ENCODE data around the gene IRS4.

Gene IRS4

DNA sequence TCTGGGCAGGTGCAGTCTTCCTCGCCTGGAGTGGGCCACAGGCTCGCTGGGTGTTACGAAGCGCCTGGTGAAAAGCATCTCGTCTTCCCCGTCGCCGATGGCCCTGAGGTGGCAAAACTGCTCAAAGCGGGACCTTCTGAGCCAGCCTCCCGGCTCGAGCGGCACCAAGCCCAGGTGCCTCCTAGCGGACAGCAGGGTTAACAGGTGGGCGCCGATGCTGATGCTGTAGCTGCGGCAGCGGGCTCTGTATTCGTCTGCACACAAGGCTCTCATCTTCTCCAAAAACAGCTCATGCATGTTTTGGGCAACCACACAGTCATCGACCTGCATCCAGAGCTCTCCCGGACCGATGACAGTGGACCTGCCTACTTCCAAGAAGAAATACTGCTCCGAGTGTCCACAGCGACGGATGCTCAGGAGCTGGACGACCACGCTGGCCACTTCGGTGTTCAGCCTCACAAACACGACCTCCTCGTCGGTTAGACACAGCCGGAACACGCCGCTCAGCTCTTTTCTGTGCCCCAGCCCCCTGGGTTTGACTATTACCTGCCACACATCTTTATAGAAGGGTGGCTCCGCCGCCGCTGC is 1.2 kb downstream of the IRS4 start:
- no peak for TF ChIP-seq ZFX (IDR thresholded peaks at IDR 0.05; ENCODE audit: borderline replicate concordance)
- TF ChIP-seq, protein P1, sequence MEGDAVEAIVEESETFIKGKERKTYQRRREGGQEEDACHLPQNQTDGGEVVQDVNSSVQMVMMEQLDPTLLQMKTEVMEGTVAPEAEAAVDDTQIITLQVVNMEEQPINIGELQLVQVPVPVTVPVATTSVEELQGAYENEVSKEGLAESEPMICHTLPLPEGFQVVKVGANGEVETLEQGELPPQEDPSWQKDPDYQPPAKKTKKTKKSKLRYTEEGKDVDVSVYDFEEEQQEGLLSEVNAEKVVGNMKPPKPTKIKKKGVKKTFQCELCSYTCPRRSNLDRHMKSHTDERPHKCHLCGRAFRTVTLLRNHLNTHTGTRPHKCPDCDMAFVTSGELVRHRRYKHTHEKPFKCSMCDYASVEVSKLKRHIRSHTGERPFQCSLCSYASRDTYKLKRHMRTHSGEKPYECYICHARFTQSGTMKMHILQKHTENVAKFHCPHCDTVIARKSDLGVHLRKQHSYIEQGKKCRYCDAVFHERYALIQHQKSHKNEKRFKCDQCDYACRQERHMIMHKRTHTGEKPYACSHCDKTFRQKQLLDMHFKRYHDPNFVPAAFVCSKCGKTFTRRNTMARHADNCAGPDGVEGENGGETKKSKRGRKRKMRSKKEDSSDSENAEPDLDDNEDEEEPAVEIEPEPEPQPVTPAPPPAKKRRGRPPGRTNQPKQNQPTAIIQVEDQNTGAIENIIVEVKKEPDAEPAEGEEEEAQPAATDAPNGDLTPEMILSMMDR (IDR thresholded peaks at IDR 0.05) = peak; percentile 61
- H3K27ac ChIP-seq = no peak overlapping the region

DNA sequence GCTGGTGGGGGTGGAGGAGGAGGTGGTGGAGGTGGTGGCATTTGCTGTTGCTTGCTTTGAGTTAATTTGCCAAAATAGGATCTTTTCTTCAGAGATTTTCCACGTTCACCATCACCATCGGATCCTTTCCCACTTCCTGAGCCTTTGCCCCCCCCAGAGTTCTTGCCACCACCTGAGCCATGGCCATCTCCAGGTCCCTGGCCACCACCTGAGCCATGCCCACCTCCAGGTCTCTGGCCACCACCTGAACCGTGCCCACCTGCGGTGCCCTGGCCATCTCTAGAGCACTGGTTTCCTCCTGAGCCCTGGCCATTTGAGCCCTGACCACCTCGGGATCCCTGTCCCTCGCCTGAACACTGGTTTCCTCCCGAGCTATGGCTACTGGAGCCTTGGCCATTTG is 1.9 kb downstream of the IRS4 start:
- TF ChIP-seq, protein P1 (IDR thresholded peaks at IDR 0.05) = no peak
- TF ChIP-seq ZFX (IDR thresholded peaks at IDR 0.05; ENCODE audit: borderline replicate concordance) = no peak
- no peak overlapping the region for H3K27ac ChIP-seq

DNA sequence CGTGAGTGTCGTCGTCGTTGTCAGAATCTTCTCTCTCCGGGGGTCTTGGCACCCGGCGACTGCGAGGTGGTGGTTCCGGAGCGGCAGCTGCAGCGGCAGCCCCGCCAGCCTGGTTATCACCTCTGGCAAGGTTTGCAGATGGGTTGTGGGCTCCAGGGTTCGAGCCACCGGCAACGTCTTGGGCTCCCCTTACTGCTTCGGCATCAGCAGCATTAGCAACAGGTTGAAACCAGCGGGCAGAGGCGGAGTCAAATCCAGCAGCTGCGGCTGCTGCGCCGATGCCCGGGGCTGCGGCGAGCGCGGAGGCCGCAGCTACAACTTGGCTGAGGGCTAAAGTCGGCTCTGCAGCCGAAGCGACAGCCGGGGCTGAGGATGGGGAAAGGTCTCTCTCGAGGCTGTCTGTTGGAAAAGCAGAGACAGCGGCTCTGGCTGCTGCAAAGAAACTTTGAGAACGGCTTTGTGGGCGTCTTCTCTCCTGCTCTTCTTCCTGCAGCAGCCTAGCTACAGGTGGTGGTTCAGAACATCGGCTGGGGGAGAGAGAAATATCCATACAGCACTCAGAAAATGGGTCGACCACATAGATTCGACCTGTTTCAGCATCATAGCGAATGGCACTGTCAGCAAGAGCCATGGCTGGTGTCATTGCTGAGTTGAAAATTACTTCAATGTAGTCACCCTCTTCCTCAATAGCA is 3.6 kb downstream of the IRS4 start:
- no peak for TF ChIP-seq ZFX (IDR thresholded peaks at IDR 0.05; ENCODE audit: borderline replicate concordance)
- TF ChIP-seq, protein P1 (IDR thresholded peaks at IDR 0.05) = no peak
- no peak overlapping the region for H3K27ac ChIP-seq

DNA sequence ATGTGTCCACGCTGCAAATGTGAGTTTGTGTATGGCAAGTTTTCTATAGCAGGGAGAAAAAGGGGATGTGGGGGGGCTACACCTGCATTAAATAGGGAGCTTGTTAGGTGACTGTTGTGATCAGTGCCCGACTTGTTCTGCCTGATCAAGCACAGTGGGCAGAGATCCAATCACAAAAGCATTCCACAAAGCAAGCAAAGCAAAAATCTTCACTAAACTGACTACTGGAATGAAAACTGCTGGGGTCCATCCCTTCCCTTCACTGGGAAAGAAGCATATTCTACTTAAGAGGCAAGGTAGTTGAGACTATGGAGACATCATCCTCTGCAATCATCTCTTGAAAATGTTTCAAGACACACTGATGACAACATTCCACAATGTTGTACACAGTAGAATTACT is 5.2 kb downstream of the IRS4 start:
- TF ChIP-seq ZFX (IDR thresholded peaks at IDR 0.05; ENCODE audit: borderline replicate concordance) = no peak
- H3K27ac ChIP-seq = no peak overlapping the region

DNA sequence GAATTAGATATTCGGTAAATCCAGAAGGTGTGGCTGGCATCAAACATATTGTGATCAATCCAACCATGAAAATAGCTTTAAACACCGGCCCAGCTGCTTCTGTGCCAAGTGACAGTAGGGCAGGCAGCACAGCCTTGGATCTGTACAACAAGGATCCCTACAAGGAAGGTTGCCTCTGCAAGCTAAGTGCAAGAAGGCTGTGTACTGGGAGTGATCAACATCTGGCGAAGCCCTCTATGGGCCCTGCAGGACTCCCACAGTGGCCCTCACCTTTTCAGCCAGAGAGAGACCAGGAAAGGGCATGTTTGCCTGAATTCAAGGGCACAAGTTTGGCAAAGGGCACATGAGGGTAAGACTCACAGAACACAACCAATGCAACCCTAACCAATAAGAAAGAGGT is 9.6 kb downstream of the IRS4 start:
- no peak overlapping the region for H3K27ac ChIP-seq
- TF ChIP-seq, protein P1 (IDR thresholded peaks at IDR 0.05) = no peak
- TF ChIP-seq ZFX (IDR thresholded peaks at IDR 0.05; ENCODE audit: borderline replicate concordance) = no peak

DNA sequence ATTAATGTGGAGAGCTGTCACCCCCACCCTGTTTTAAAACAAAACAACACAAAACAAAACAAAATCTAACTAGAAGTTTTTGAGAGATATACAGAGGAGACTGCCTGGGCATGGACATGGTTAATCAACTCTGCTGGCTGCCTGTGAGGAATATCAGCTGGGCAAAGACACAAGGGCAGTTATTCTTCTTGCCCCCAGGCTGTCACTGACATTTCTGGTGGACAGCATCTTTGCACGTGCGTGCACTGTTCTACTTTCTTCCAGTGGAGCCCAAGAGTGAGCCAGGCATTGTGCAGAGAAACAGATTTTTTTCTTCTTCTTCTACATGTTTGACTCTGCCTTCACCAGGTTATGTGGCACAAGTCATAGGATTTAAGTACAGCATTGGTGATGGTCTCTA is 13.8 kb downstream of the IRS4 start:
- no peak overlapping the region for H3K27ac ChIP-seq
- no peak for TF ChIP-seq ZFX (IDR thresholded peaks at IDR 0.05; ENCODE audit: borderline replicate concordance)
- TF ChIP-seq, protein P1 (IDR thresholded peaks at IDR 0.05) = no peak

DNA sequence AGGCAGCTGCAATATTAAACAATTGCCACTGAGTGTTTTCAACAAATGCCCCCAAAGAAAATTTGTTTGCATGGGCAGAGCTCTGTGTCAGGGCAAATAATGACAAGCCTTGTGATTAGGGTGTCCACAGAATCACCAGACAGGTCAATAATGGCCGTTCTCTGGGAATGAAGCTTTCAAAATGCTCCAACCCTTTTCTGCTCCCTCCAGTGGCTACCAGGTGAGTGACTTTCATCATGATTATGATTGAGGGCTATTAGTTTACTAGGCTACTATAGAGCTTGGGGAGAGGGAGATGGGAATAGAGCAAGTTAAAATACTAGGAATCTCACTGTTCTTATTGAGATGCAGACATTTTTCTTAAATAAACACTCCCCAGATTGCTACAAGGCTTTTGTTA is 23.5 kb downstream of the IRS4 start:
- no peak for TF ChIP-seq ZFX (IDR thresholded peaks at IDR 0.05; ENCODE audit: borderline replicate concordance)
- TF ChIP-seq, protein P1 (IDR thresholded peaks at IDR 0.05) = no peak
- H3K27ac ChIP-seq = no peak overlapping the region
